HCT116 (cell line): ENCODE measurements around the gene CLIC4. TPM values are rescaled to one million over a fixed set of nuclear protein-coding genes. Genes with fewer than 3 reads are reported as not detected.

ENCODE experiments used
- ATAC-seq: fragments of 200-7000 bp; cut with Tn5 transposase; 2 replicates; pipeline ENCODE4 v1.9.1; 2020; ENCODE audit warnings: mild to moderate bottlenecking, moderate library complexity
- BruUV-seq: library from RNA; stranded (reverse); fragments of 400-500 nt; replicated peaks from 2 replicates; lab custom pipeline; 2021; lab: Mats Ljungman, UMichigan
- CTCF ChIA-PET: fragments of 300-600 bp; sonication (Branson Sonifier 250); formaldehyde crosslinking; loops from one replicate; lab custom pipeline; 2021; ENCODE audit warnings: antibody characterized with exemption; lab: Charles Lee
- POLR2A ChIA-PET: fragments of 300-600, 350-600 bp; sonication (Branson Sonifier 250); formaldehyde crosslinking; loops from one replicate; lab custom pipeline; 2021; ENCODE audit warnings: antibody characterized with exemption; lab: Charles Lee
- RAD21 ChIA-PET, 2 experiments: fragments of 300-600 bp; sonication (Branson Sonifier 250); formaldehyde crosslinking; loops; one replicate each; lab custom pipeline; 2023; ENCODE audit warnings: low total read pairs in 2 of 2; ENCODE audit not compliant: uncharacterized antibody in 2 of 2, unreplicated experiment in 2 of 2, low non-redundant PET in 1 of 2; lab: Charles Lee
- DNase-seq: peaks from one replicate; pipeline ENCODE4 v3.0.0-alpha.2; 2010; ENCODE audit warnings: low read depth, low spot score
- H2AFZ ChIP-seq: fragments of 200-600 bp; shearing (Covaris generic), sonication (generic); 2 replicates; pipeline ENCODE4 v1.6.1; 2017; ENCODE audit warnings: low read depth, mixed run types, mixed read lengths, antibody characterized with exemption, low read length; ENCODE audit not compliant: poor library complexity, severe bottlenecking
- H3K27ac ChIP-seq: 2 replicates; pipeline ENCODE4 v1.5.1; 2012; ENCODE audit warnings: low read depth, low read length
- H3K27me3 ChIP-seq: fragments of 200-600 bp; sonication (generic); 2 replicates; pipeline ENCODE4 v1.6.1; 2016; ENCODE audit warnings: mixed run types, low read length, mixed read lengths; ENCODE audit not compliant: insufficient read depth
- H3K36me3 ChIP-seq, 2 experiments: fragments of 200-500 bp in 1 of 2; fragments of 200-600 bp in 1 of 2; sonication (Bioruptor generic) in 1 of 2; sonication (generic) in 1 of 2; 2 replicates each; pipeline versions ENCODE4 v1.5.1 to v1.6.1; 2014 to 2016; ENCODE audit warnings: low read length in 2 of 2, inconsistent platforms in 1 of 2, mixed read lengths in 1 of 2, mixed run types in 1 of 2; ENCODE audit not compliant: insufficient read depth in 2 of 2, control insufficient read depth in 1 of 2
- H3K4me1 ChIP-seq, 2 experiments: fragments of 200-600 bp in 1 of 2; sonication (generic) in 1 of 2; 2 replicates each; pipeline versions ENCODE4 v1.5.1 to v1.6.1; 2012 to 2017; ENCODE audit warnings: low read length in 2 of 2, inconsistent platforms in 1 of 2, mild to moderate bottlenecking in 1 of 2, mixed read lengths in 1 of 2, mixed run types in 1 of 2, moderate library complexity in 1 of 2; ENCODE audit not compliant: insufficient read depth in 2 of 2, control insufficient read depth in 1 of 2
- H3K4me2 ChIP-seq: fragments of 200-600 bp; sonication (generic); 2 replicates; pipeline ENCODE4 v1.6.1; 2017; ENCODE audit warnings: mixed run types, low read length, mixed read lengths
- H3K4me3 ChIP-seq, 2 experiments: fragments of 200-600 bp in 1 of 2; sonication (generic) in 1 of 2; replicated peaks in 1 of 2; 2 replicates each; pipeline ENCODE4 v1.5.1; 2011 to 2016; ENCODE audit warnings: low read length in 2 of 2, control low read depth in 1 of 2, low read depth in 1 of 2, mild to moderate bottlenecking in 1 of 2, mixed read lengths in 1 of 2, mixed run types in 1 of 2
- H3K79me2 ChIP-seq: fragments of 200-600 bp; sonication (generic); 2 replicates; pipeline ENCODE4 v1.6.1; 2017; ENCODE audit warnings: mild to moderate bottlenecking, mixed run types, low read length, moderate library complexity, mixed read lengths; ENCODE audit not compliant: insufficient read depth
- H3K9ac ChIP-seq: fragments of 200-600 bp; sonication (generic); 2 replicates; pipeline ENCODE4 v1.6.1; 2016; ENCODE audit warnings: low read length, mixed read lengths
- H3K9me2 ChIP-seq: fragments of 200-600 bp; sonication (generic), shearing (Covaris generic); 2 replicates; pipeline ENCODE4 v1.6.1; 2017; ENCODE audit warnings: mixed run types, mild to moderate bottlenecking, moderate library complexity; ENCODE audit not compliant: insufficient read depth
- H3K9me3 ChIP-seq, 2 experiments: fragments of 200-500 bp in 1 of 2; fragments of 200-600 bp in 1 of 2; sonication (Bioruptor generic) in 1 of 2; sonication (generic) in 1 of 2; 2 replicates each; pipeline ENCODE4 v1.6.1; 2014 to 2017; ENCODE audit warnings: low read length in 2 of 2, mixed read lengths in 2 of 2, inconsistent platforms in 1 of 2, low read depth in 1 of 2, mild to moderate bottlenecking in 1 of 2, mixed run types in 1 of 2, moderate library complexity in 1 of 2; ENCODE audit not compliant: control insufficient read depth in 1 of 2, insufficient read depth in 1 of 2
- H4K20me1 ChIP-seq: fragments of 200-600 bp; sonication (generic), shearing (Covaris generic); 2 replicates; pipeline ENCODE4 v1.6.1; 2017; ENCODE audit warnings: mixed run types, mild to moderate bottlenecking, moderate library complexity; ENCODE audit not compliant: insufficient read depth
- CTCF ChIP-seq, 3 experiments: fragments of 200-600 bp in 1 of 3; sonication (generic) in 1 of 3; IDR thresholded peaks in 2 of 3; conservative IDR thresholded peaks in 1 of 3; 2 replicates each; pipeline ENCODE4 v1.5.1; 2012 to 2017; ENCODE audit warnings: low read depth in 2 of 3, low read length in 2 of 3, antibody characterized with exemption in 1 of 3, borderline replicate concordance in 1 of 3, control low read depth in 1 of 3, mild to moderate bottlenecking in 1 of 3, mixed read lengths in 1 of 3, mixed run types in 1 of 3, moderate library complexity in 1 of 3; ENCODE audit not compliant: insufficient read depth in 1 of 3
- EGR1 ChIP-seq: IDR thresholded peaks from 2 replicates; pipeline ENCODE4 v1.6.1; 2012; ENCODE audit warnings: low read depth
- FOSL1 ChIP-seq: IDR thresholded peaks from 2 replicates; pipeline ENCODE4 v1.6.1; 2012; ENCODE audit warnings: low read depth
- SIN3A ChIP-seq: IDR thresholded peaks from 2 replicates; pipeline ENCODE4 v1.6.1; 2012; ENCODE audit warnings: low read depth
- ZFX ChIP-seq: fragments of 450-650 bp; IDR thresholded peaks from 2 replicates; pipeline ENCODE4 v1.6.1; 2017
- ZNF274 ChIP-seq: fragments of 200-500 bp; sonication (Bioruptor generic); IDR thresholded peaks from 2 replicates; pipeline ENCODE4 v1.6.1; 2014; ENCODE audit warnings: mild to moderate bottlenecking, low read depth, low read length, inconsistent platforms
- intact Hi-C: fragments of 100-400 bp; cut with micrococcal nuclease; formaldehyde crosslinking; loops from 2 replicates; pipeline ENCODE4 v1.10.0; 2022
- total RNA-seq: library from RNA; stranded (reverse); gene quantifications from one replicate; pipeline ENCODE4 v1.2.1, GENCODE V29; 2021; ENCODE audit not compliant: unreplicated experiment

CLIC4 gene
- total RNA-seq, 1 experiment from 2014 or later = 77.2 TPM

GRCh38 chr1:24735509-24736375, 9.5 kb upstream of the CLIC4 start:
- Histone ChIP-seq H3K9me3 (no peaks in the 10 kb centered on the region), H3K27ac (no peak overlapping the region)
- TF ChIP-seq SIN3A (no peak), EGR1 (no peak), ZNF274 (no peak), FOSL1 (no peak), CTCF (IDR thresholded peaks at IDR 0.05 in 2 of 3, conservative IDR thresholded peaks at IDR 0.05 in 1 of 3; ENCODE audit: borderline replicate concordance in 1 of 3, insufficient read depth in 1 of 3, low read depth in 2 of 3, low read length in 2 of 3) (no peak), ZFX (no peak)
- TF ChIP-seq, all 23 proteins: peak for 0
- Histone ChIP-seq H3K9ac (no peak overlapping the region), H3K4me1 (peaks cover 0 to 11% of the 10 kb centered on the region in 2 experiments; a peak in 2 of 4 replicates), H4K20me1 (no peaks in the 10 kb centered on the region), H2AFZ (no peak overlapping the region), H3K4me2 (peak overlapping the region; percentile 21; the same call in 1 of the 2 replicates), H3K79me2 (no peaks in the 10 kb centered on the region), H3K27me3 (no peaks in the 10 kb centered on the region), H3K36me3 (no peaks in the 10 kb centered on the region), H3K4me3 (no peak overlapping the region), H3K9me2 (no peaks in the 10 kb centered on the region)
- RAD21 ChIA-PET = no interaction called here
- POLR2A ChIA-PET = interaction anchor here (1.7 kb wide), 1 partner anchor 10 kb away, joined by 5 read pairs; the partner anchor contains the start of gene CLIC4
- intact Hi-C loops = no loop called here
- no TSS peak for BruUV-seq
- DNase-seq = no peak
- ATAC-seq = no peak
- CTCF ChIA-PET = no interaction called here
